H1 (cell line): ENCODE measurements around the gene RGS6. TPM values are rescaled to one million over a fixed set of nuclear protein-coding genes. Genes with fewer than 3 reads are reported as not detected.

Experiments used
- CTCF ChIA-PET: fragments of 300-600 bp; sonication (Branson Sonifier 250); formaldehyde crosslinking; loops from one replicate; lab custom pipeline; 2021; ENCODE audit not compliant: partially characterized antibody; lab: Charles Lee
- POLR2A ChIA-PET: fragments of 300-600 bp; sonication (Branson Sonifier 250); formaldehyde crosslinking; loops from one replicate; lab custom pipeline; 2021; ENCODE audit warnings: inconsistent platforms; ENCODE audit not compliant: partially characterized antibody; lab: Charles Lee
- DNase-seq, 2 experiments: peaks; one replicate each; pipeline versions ENCODE4 v3.0.0 to v3.0.0-alpha.2; 2010 to 2022; ENCODE audit warnings: low spot score in 2 of 2, low read depth in 1 of 2, mixed read lengths in 1 of 2
- FAIRE-seq: peaks from 2 replicates; lab custom pipeline; 2011; peaks lifted over from hg19 to GRCh38; lab: Jason Lieb, UNC
- H2AFZ ChIP-seq: 2 replicates; pipeline ENCODE4 v1.8.1; 2012; ENCODE audit warnings: low read length, inconsistent platforms
- H2AK5ac ChIP-seq: 2 replicates; pipeline ENCODE4 v1.6.1; 2013; ENCODE audit warnings: low read depth, low read length
- H2BK120ac ChIP-seq: replicated peaks from 2 replicates; pipeline ENCODE3; 2013; ENCODE audit warnings: low read depth, low read length, inconsistent platforms
- H2BK12ac ChIP-seq: 2 replicates; pipeline ENCODE4 v1.6.1; 2013; ENCODE audit warnings: low read depth, low read length
- H2BK15ac ChIP-seq: 2 replicates; pipeline ENCODE4 v1.6.1; 2013; ENCODE audit warnings: low read length
- H2BK20ac ChIP-seq: 2 replicates; pipeline ENCODE4 v1.6.1; 2013; ENCODE audit warnings: low read length
- H2BK5ac ChIP-seq: 2 replicates; pipeline ENCODE4 v1.6.1; 2013; ENCODE audit warnings: low read depth, low read length
- H3K14ac ChIP-seq: 2 replicates; pipeline ENCODE4 v1.6.1; 2013; ENCODE audit warnings: inconsistent platforms; ENCODE audit not compliant: insufficient read length
- H3K18ac ChIP-seq: 2 replicates; pipeline ENCODE4 v1.6.1; 2013; ENCODE audit warnings: low read length; ENCODE audit errors: extremely low read depth
- H3K23ac ChIP-seq: 2 replicates; pipeline ENCODE4 v1.6.1; 2013; ENCODE audit warnings: inconsistent platforms; ENCODE audit not compliant: insufficient read length
- H3K23me2 ChIP-seq: 2 replicates; pipeline ENCODE4 v1.6.1; 2013; ENCODE audit warnings: low read depth, low read length
- H3K27ac ChIP-seq: 2 replicates; pipeline ENCODE4 v1.6.1; 2011; ENCODE audit warnings: low read depth, low read length, inconsistent platforms
- H3K27me3 ChIP-seq, 4 experiments: replicated peaks in 1 of 4; 1 replicate in 1 of 4; 2 replicates in 3 of 4; pipeline versions ENCODE4 v1.6.1 to v1.8.1; 2011 to 2013; ENCODE audit warnings: low read length in 3 of 4, mild to moderate bottlenecking in 3 of 4, inconsistent platforms in 2 of 4, mixed read lengths in 2 of 4, moderate library complexity in 1 of 4; ENCODE audit not compliant: control insufficient read depth in 3 of 4, insufficient read depth in 3 of 4; ENCODE audit errors: extremely low read depth in 1 of 4
- H3K36me3 ChIP-seq, 4 experiments: 2 replicates each; pipeline versions ENCODE4 v1.6.1 to v1.8.1; 2011 to 2013; ENCODE audit warnings: mild to moderate bottlenecking in 4 of 4, low read length in 3 of 4, moderate library complexity in 2 of 4, control low read depth in 1 of 4, inconsistent platforms in 1 of 4; ENCODE audit not compliant: insufficient read depth in 4 of 4, control insufficient read depth in 2 of 4
- H3K4ac ChIP-seq: replicated peaks from 2 replicates; pipeline ENCODE3; 2013; ENCODE audit warnings: low read length, low read depth, mixed read lengths, inconsistent platforms; ENCODE audit not compliant: insufficient read length
- H3K4me1 ChIP-seq, 4 experiments: replicated peaks in 1 of 4; 1 replicate in 1 of 4; 2 replicates in 3 of 4; pipeline versions ENCODE4 v1.6.1 to v1.8.1; 2011 to 2013; ENCODE audit warnings: low read length in 3 of 4, inconsistent platforms in 2 of 4, mixed read lengths in 1 of 4; ENCODE audit not compliant: insufficient read depth in 4 of 4, control insufficient read depth in 3 of 4
- H3K4me2 ChIP-seq, 2 experiments: 2 replicates each; pipeline versions ENCODE4 v1.6.1 to v1.8.1; 2011 to 2013; ENCODE audit warnings: low read depth in 2 of 2, low read length in 2 of 2, control low read depth in 1 of 2, inconsistent platforms in 1 of 2, mild to moderate bottlenecking in 1 of 2; ENCODE audit not compliant: insufficient read depth in 1 of 2
- H3K4me3 ChIP-seq, 4 experiments: fragments of 200-600, 300-600 bp in 1 of 4; sonication (generic), shearing (Covaris generic), sonication (Bioruptor Twin) in 1 of 4; 2 replicates each; pipeline versions ENCODE4 v1.5.1 to v1.8.1; 2011 to 2016; ENCODE audit warnings: low read length in 4 of 4, low read depth in 3 of 4, control low read depth in 2 of 4, inconsistent platforms in 2 of 4, mild to moderate bottlenecking in 2 of 4, mixed read lengths in 1 of 4, moderate library complexity in 1 of 4; ENCODE audit not compliant: insufficient read depth in 2 of 4; ENCODE audit errors: extremely low read depth in 1 of 4
- H3K56ac ChIP-seq: replicated peaks from 2 replicates; pipeline ENCODE3; 2013; ENCODE audit warnings: low read depth, mild to moderate bottlenecking, mixed read lengths, low read length, inconsistent platforms; ENCODE audit not compliant: insufficient read length
- H3K79me1 ChIP-seq: 2 replicates; pipeline ENCODE4 v1.6.1; 2013; ENCODE audit warnings: low read depth, low read length, control low read depth
- H3K79me2 ChIP-seq, 2 experiments: 2 replicates each; pipeline versions ENCODE4 v1.6.1 to v1.8.1; 2012 to 2013; ENCODE audit warnings: low read length in 2 of 2, mild to moderate bottlenecking in 2 of 2, inconsistent platforms in 1 of 2; ENCODE audit not compliant: insufficient read depth in 2 of 2, control insufficient read depth in 1 of 2
- H3K9ac ChIP-seq, 4 experiments: replicated peaks in 1 of 4; 1 replicate in 1 of 4; 2 replicates in 3 of 4; pipeline versions ENCODE4 v1.6.1 to v1.8.1; 2011 to 2013; ENCODE audit warnings: low read depth in 3 of 4, low read length in 3 of 4, control low read depth in 2 of 4, mild to moderate bottlenecking in 2 of 4, moderate library complexity in 2 of 4, inconsistent platforms in 1 of 4; ENCODE audit errors: extremely low read depth in 1 of 4
- H3K9me3 ChIP-seq, 2 experiments: 2 replicates each; pipeline versions ENCODE4 v1.6.1 to v1.8.1; 2012 to 2013; ENCODE audit warnings: mild to moderate bottlenecking in 2 of 2, moderate library complexity in 2 of 2, control low read depth in 1 of 2, inconsistent platforms in 1 of 2, low read depth in 1 of 2, low read length in 1 of 2, mixed read lengths in 1 of 2; ENCODE audit not compliant: insufficient read depth in 2 of 2
- H4K20me1 ChIP-seq, 2 experiments: replicated peaks in 1 of 2; 2 replicates each; pipeline versions ENCODE3 to v1.8.1; 2011 to 2013; ENCODE audit warnings: inconsistent platforms in 2 of 2, low read length in 2 of 2, mild to moderate bottlenecking in 1 of 2; ENCODE audit not compliant: insufficient read depth in 2 of 2, control insufficient read depth in 1 of 2
- H4K5ac ChIP-seq: 2 replicates; pipeline ENCODE4 v1.6.1; 2013; ENCODE audit warnings: low read length, low read depth, mixed read lengths, inconsistent platforms; ENCODE audit not compliant: insufficient read length
- H4K8ac ChIP-seq: 2 replicates; pipeline ENCODE4 v1.8.0; 2013; ENCODE audit warnings: mild to moderate bottlenecking, moderate library complexity, low read length, inconsistent platforms; ENCODE audit not compliant: insufficient read depth; ENCODE audit errors: extremely low read depth
- H4K91ac ChIP-seq: replicated peaks from 2 replicates; pipeline ENCODE3; 2013; ENCODE audit warnings: low read length, mixed read lengths, inconsistent platforms; ENCODE audit not compliant: insufficient read length
- CHD1 ChIP-seq: IDR thresholded peaks from 2 replicates; pipeline ENCODE4 v1.6.1; 2012; ENCODE audit warnings: low read depth, low read length, improper control_type of control experiment
- RBBP5 ChIP-seq: IDR thresholded peaks from 2 replicates; pipeline ENCODE4 v1.7.1; 2012; ENCODE audit warnings: low read depth, mild to moderate bottlenecking, inconsistent platforms, low read length, moderate library complexity, borderline replicate concordance
- TAF1 ChIP-seq: IDR thresholded peaks from 2 replicates; pipeline ENCODE4 v1.6.1; 2011; ENCODE audit warnings: mild to moderate bottlenecking, low read depth, low read length
- TAF7 ChIP-seq: optimal IDR thresholded peaks from 2 replicates; pipeline ENCODE3; 2011; ENCODE audit warnings: low read depth, mild to moderate bottlenecking, inconsistent platforms, low read length, moderate library complexity, borderline replicate concordance
- WGBS, 2 experiments: shearing (Covaris generic) in 1 of 2; methylation state at CpG; one replicate each; pipeline versions ENCODE4 v1.1.6 to v1.1.7; 2013 to 2015; ENCODE audit warnings: low lambda C conversion rate in 2 of 2, mixed read lengths in 2 of 2, inconsistent platforms in 1 of 2, low coverage in 1 of 2, missing lambda C conversion rate in 1 of 2; ENCODE audit not compliant: insufficient replicate concordance in 2 of 2, insufficient coverage in 1 of 2, insufficient read length in 1 of 2; ENCODE audit errors: extremely low coverage in 1 of 2, missing lambda C conversion rate in 1 of 2; 5-methylcytosine and 5-hydroxymethylcytosine counted together
- polyA plus RNA-seq, 7 experiments: library from polyadenylated mRNA; depleted of rRNA in 3 of 7; stranded (reverse) in 5 of 7; unstranded in 2 of 7; fragments of >200 nt in 5 of 7; fragments of 200-250 nt in 2 of 7; gene quantifications; 1 replicate in 5 of 7; 2 replicates in 1 of 7; 4 replicates in 1 of 7; pipeline versions ENCODE4 v1.2.1 to v1.2.3, GENCODE V29; 2011 to 2013; ENCODE audit warnings: missing spikeins in 2 of 7, mixed read lengths in 2 of 7
- total RNA-seq: library from RNA; stranded (reverse); fragmentation: NEBNext Ultra II Directional; extraction: Animal tissue kit (Norgen Biotek cat#: 25700); gene quantifications from 2 replicates; pipeline ENCODE4 v1.2.1, GENCODE V29; 2021
- TF ChIP-seq, protein P1 (sequence below): IDR thresholded peaks from 2 replicates; pipeline ENCODE4 v1.6.1; 2012; ENCODE audit warnings: low read length, inconsistent platforms

The RGS6 gene
- total and polyA plus RNA-seq, 2 of the 8 experiments (the other 6 are each of a cell fraction or from before 2014, with no cell fraction given), result 0.26 to 1.1 TPM

DNA sequence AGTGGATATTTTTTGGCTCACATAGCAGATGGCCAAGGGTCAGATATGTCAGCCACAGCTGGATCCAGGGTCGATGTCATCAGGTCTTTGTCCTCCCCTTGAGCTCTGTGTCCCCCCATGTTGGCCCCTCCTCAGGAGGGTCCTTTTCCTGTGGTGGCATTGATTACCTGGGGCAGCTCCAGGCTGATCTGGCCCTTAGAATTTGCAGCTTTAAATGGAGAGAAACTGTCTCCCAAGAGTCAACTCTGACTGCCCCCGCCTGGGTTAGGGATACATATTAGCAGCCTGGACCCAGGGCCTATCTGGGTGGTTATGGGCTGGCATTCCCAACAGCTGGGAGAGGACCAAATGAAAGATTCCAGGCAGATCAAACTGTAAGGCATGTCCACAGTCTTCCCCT is 330.5 kb downstream of the RGS6 start:
- Histone ChIP-seq H4K20me1 (no peaks in the 10 kb centered on the region), H3K4ac (no peak overlapping the region), H3K79me1 (no peaks in the 10 kb centered on the region), H3K27ac (no peak overlapping the region), H3K4me2 (no peak overlapping the region), H3K27me3 (no peaks in the 10 kb centered on the region), H2AK5ac (no peak overlapping the region), H3K23me2 (no peaks in the 10 kb centered on the region), H2BK12ac (no peak overlapping the region), H3K4me3 (no peak overlapping the region), H3K14ac (no peak overlapping the region), H3K18ac (no peak overlapping the region), H3K9me3 (no peaks in the 10 kb centered on the region; a peak in 2 of 4 replicates), H3K23ac (no peak overlapping the region), H3K9ac (no peak overlapping the region), H4K91ac (no peak overlapping the region), H3K56ac (no peak overlapping the region), H4K8ac (no peak overlapping the region), H2BK5ac (no peak overlapping the region), H2AFZ (no peak overlapping the region), H2BK120ac (no peak overlapping the region), H3K79me2 (no peaks in the 10 kb centered on the region), H2BK15ac (no peak overlapping the region), H4K5ac (no peak overlapping the region), H3K36me3 (no peaks in the 10 kb centered on the region), H3K4me1 (no peaks in the 10 kb centered on the region), H2BK20ac (no peak overlapping the region)
- ChIA-PET POLR2A (no interaction called here), CTCF (interaction anchor here (1.3 to 1.6 kb wide), 2 partner anchors 17 to 240 kb away, joined by 3 to 4 read pairs; no protein-coding TSS in a partner anchor)
- WGBS, 2 experiments, result 100% methylated on average over 2 of the region's 2 CpGs; no CpG with 5 or more reads in 1 of the 2 experiments
- DNase-seq (no peak), FAIRE-seq (no peak)
- TF ChIP-seq, protein P1, sequence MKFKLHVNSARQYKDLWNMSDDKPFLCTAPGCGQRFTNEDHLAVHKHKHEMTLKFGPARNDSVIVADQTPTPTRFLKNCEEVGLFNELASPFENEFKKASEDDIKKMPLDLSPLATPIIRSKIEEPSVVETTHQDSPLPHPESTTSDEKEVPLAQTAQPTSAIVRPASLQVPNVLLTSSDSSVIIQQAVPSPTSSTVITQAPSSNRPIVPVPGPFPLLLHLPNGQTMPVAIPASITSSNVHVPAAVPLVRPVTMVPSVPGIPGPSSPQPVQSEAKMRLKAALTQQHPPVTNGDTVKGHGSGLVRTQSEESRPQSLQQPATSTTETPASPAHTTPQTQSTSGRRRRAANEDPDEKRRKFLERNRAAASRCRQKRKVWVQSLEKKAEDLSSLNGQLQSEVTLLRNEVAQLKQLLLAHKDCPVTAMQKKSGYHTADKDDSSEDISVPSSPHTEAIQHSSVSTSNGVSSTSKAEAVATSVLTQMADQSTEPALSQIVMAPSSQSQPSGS, result no peak
- TF ChIP-seq RBBP5 (no peak), CHD1 (no peak), TAF7 (no peak), TAF1 (no peak)
